ENCODE data around the gene RPL36.

- no peak for TF ChIP-seq CTCF (IDR thresholded peaks at IDR 0.05; ENCODE audit: insufficient read depth, low read length, poor library complexity, severe bottlenecking)
- TF ChIP-seq EZH2phosphoT487 (conservative IDR thresholded peaks at IDR 0.05; ENCODE audit: low read length): no peak
Observed at GRCh38 chr19:5676772-5677105, 13.4 kb upstream of the RPL36 start.
